ENCODE data around the gene FAAP20.

DNA sequence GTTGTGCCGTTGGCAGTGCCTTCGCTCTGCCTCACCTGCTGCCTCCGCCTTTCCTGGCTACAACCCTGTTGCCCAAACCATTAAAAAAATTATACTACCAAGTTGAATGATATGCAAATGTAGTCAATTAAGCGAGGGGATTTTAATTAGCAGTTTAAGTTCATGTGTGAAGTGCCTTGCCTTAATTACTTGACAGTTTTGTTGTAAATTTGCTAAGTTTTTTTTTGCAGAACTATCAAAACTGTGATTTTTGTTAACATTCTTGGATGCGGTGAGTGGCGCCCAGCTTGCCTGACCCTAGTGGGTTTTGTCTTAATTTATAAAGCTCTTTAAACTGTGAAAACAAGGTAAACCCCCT is 44.4 kb upstream of the FAAP20 start:
- TF ChIP-seq, protein P1, sequence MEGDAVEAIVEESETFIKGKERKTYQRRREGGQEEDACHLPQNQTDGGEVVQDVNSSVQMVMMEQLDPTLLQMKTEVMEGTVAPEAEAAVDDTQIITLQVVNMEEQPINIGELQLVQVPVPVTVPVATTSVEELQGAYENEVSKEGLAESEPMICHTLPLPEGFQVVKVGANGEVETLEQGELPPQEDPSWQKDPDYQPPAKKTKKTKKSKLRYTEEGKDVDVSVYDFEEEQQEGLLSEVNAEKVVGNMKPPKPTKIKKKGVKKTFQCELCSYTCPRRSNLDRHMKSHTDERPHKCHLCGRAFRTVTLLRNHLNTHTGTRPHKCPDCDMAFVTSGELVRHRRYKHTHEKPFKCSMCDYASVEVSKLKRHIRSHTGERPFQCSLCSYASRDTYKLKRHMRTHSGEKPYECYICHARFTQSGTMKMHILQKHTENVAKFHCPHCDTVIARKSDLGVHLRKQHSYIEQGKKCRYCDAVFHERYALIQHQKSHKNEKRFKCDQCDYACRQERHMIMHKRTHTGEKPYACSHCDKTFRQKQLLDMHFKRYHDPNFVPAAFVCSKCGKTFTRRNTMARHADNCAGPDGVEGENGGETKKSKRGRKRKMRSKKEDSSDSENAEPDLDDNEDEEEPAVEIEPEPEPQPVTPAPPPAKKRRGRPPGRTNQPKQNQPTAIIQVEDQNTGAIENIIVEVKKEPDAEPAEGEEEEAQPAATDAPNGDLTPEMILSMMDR (IDR thresholded peaks at IDR 0.05), result no peak
- no peak for TF ChIP-seq EZH2 (IDR thresholded peaks at IDR 0.05)
